Hindlimb muscle (tissue), 1 donor: ENCODE results near the gene KLHL30. TPM values are rescaled to one million over a fixed set of nuclear protein-coding genes. Genes with fewer than 3 reads are reported as not detected.

Experiments used
- DNase-seq: peaks from one replicate; pipeline ENCODE4 v3.0.0-alpha.2; 2013
- polyA plus RNA-seq: library from polyadenylated mRNA; unstranded; fragments of 120-200 nt; gene quantifications from one replicate; pipeline ENCODE4 v1.2.1, GENCODE V29; 2013; ENCODE audit not compliant: insufficient read length

The KLHL30 gene
- polyA plus RNA-seq, 1 donor: 25.9 TPM

GRCh38 chr2:238120463-238121298 lies 17.8 kb upstream of the KLHL30 start:
- no peak for DNase-seq

- DNase-seq: no peak
These were observed 16.8 kb upstream of the KLHL30 start for GRCh38 chr2:238121511-238122286.

- DNase-seq: no peak
These were observed 15.9 kb upstream of the KLHL30 start for GRCh38 chr2:238122287-238123217.

DNA sequence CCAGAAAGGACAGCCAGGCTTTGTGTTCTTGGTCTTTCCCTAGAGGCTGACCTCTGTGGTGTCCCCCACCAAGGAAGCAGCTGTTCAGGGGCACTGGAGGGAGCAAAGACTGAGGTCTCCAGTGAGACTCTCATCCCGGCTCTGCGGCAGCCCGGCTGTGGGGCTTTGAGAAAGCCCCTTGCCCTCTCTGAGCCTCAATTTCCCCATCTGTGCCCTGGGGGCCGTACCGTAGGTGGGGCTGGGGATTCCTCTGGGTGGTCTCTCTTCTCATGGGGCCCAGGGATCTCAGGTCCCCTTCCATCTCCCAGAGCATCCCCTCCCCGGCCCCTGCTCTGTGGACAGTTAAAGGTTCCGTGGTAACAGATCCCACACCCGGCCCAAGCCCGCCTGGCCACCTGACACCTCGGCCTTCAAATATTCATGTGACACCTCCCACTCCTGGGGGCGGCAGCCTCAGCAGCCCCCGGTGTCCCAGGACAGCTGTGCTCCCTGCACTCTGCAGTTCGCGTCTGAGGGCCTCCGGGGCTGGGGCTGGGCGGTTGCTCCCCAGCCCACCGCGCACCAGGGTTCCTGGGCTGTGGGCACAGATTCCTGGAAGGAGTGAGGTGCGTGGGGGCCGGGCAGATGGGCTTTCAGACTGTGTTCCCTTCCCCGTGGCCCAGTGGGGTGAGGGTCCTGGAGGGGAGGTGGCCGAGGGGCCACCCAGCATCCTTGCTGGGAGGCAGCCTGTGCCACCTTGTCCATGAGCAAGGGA lies 15.1 kb upstream of the KLHL30 start:
- no peak for DNase-seq

DNA sequence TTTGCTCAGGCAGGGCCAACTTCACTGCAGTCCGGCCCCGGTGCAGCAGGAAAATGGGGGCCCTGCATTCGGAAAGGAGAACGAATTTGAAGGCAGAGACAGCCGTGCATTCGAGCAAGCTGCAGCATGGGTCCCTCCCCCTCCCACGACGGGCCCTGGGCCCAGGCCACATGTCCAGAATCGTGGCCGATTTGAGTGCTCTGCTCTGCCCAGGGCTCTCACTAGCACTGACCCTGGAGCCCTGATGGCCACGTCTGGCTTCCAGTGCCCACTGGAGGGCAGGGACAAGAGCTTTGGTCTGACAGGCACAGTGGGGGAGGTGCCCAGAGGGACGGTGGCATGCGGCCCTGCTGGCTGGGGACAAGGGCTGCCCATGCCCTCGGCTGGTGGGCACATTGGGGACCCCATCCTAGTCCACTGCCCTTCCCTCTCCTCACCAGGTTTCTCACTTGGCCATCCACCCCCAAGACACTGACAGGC lies 14.4 kb upstream of the KLHL30 start:
- no peak for DNase-seq

DNA sequence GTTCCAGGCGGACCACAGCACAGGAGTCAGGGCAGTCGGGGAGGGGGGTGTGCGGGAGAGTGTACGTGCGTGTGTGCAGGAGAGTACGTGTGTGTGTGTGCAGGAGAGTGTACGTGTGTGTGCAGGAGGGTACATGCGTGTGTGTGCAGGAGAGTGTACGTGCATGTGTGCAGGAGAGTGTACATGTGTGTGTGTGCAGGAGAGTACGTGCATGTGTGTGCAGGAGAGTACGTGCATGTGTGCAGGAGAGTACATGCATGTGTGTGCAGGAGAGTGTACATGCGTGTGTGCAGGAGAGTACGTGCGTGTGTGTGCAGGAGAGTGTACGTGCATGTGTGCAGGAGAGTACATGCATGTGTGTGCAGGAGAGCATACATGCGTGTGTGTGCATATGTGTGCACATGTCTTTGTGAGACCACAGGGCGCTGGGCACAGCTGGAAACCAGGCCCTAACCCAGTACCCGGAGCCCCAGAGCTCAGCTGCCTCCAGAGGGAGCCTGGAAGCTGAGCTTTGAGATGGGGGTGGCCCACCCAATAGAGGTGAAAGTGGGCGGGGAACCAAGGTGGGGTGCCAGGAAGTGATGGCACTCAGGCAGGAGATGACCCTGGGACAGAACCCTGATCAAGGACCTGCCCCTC lies 13.9 kb upstream of the KLHL30 start:
- no peak for DNase-seq

DNA sequence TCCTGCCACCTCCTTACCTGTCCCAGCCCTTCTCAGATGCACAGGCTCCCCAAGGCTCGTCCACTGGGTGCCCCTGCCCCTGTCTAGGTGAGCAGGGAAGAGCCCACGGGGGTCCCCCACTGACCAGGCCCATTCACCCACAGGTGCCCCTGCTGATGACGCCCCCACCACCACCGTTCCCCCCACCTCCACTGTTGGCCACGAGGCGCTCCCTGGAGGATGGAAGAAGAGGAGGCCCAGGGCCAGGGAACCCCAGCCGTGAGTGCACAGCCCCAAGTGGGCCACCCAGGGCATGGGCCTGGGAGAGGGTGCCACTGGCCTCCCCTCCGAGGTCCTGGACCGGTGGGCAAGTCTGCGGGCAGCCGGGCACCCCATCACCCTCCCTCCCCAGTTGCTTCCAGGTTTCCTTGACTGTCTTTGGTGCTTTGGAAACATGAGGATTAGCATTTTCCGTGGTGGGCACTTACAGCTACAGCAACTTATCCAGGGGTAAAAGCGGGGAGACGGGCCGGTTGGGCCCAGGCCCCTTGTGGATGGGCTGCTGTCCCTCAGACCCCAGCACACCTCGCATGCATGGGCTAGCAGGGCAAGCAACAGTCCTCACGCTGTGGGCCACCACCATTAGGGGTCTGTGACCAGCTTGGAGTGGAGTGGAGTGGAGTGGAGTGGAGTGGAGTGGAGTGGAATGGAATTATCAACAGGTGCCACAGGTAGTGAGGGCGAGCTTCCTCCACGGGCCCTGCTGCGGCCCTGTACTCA lies 13.2 kb upstream of the KLHL30 start:
- DNase-seq: no peak

- DNase-seq: no peak
These were observed 12.1 kb upstream of the KLHL30 start for GRCh38 chr2:238126338-238126737.

DNA sequence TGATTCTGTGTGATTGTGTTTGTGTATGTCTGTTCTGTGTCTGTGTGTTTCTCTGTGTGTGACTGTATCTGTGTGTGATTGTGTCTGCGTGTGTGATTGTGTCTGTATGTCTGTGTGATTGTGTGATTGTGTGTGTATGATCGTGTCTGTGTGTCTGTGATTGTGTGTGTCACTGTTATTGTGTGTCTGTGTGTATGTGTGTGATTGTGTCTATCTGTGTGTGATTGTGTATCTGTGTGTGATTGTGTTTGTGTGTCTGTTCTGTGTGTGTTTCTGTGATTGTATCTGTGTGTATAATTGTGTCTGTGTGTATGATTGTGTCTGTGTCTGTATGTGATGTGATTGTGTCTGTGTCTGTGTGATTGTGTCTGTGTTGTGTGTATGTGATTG lies 11.7 kb upstream of the KLHL30 start:
- no peak for DNase-seq

- DNase-seq: peak; percentile 63
These were observed 11.1 kb upstream of the KLHL30 start for GRCh38 chr2:238127165-238128060.

DNA sequence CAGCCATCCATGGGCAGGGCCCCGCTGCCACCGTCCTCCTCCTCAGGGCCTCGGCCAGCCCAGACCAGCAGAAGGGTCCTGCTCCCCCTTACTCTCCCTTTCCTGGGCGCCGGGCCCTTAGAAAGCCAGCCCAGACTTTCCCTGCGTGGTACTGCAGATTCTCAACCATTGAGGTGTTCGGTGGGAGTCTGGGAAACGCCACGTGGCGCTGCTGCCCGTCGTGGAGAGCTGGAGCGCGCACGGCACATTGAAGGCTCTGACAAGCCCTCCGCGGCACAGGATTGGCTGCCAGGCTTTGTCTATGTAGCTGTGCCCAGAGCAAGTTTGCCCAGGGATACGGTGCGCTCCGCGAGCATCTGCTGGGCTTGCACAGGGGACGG lies 10.4 kb upstream of the KLHL30 start:
- no peak for DNase-seq

GRCh38 chr2:238128534-238129001 lies 9.9 kb upstream of the KLHL30 start:
- DNase-seq: no peak

DNA sequence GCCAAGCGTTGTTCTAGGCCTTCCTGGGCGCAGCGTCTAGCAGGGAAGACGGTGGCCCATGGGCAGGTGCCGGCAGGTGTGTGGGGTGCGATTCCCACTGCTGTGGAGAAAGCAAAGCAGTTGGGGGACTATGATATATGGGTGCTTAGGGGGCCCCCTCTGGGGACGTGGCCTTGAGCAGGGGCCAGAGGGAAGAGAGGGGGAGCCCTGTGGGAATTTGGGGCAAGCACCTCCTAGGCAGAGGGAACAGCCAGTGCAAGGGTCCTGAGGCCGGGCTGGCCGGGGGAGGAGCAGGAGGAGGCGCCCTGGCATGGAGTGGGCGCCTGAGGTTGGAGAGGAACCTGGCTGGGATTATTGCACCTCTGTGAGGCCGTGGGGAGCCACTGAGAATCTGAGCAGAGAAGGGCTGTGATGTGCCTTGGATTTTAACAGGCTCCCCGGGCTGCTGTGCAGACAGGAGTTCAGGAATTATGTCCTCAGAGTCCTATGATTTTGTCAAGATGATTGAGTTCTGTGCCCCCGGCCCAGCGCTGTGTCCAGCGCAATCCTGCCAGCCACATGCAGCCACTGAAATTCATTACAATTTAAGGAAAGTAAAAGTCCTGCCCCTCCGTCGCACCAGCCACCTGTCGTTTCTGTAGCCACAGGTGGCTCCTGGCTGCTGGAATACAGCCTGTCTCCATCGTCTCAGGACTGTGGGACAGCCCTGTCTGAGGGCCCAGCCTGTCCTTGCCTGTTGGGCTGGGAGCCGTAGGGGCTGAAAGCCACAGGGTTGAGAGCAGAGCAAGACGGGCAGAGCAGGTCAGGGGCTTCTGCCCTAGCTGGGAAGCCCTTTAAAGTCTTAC lies 9.1 kb upstream of the KLHL30 start:
- DNase-seq: no peak

DNA sequence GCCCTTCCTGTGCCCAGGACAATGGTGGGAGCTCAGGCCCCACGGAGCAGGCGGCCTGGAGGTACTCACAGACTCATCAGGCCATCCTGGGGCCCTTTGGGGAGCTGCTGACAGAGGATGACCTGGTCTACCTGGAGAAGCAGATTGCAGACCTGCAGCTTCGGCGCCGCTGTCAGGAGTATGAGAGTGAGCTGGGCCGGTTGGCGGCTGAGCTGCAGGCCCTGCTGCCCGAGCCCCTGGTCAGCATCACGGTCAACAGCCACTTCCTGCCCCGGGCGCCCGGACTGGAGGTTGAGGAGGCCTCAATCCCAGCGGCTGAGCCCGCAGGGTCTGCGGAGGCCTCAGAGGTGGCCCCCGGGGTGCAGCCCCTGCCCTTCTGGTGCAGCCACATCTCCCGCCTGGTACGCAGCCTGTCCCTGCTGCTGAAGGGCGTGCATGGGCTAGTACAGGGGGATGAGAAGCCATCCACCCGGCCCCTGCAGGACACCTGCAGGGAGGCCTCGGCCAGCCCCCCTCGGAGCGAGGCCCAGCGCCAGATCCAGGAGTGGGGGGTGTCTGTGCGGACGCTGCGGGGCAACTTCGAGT lies 8.3 kb upstream of the KLHL30 start:
- DNase-seq: no peak

DNA sequence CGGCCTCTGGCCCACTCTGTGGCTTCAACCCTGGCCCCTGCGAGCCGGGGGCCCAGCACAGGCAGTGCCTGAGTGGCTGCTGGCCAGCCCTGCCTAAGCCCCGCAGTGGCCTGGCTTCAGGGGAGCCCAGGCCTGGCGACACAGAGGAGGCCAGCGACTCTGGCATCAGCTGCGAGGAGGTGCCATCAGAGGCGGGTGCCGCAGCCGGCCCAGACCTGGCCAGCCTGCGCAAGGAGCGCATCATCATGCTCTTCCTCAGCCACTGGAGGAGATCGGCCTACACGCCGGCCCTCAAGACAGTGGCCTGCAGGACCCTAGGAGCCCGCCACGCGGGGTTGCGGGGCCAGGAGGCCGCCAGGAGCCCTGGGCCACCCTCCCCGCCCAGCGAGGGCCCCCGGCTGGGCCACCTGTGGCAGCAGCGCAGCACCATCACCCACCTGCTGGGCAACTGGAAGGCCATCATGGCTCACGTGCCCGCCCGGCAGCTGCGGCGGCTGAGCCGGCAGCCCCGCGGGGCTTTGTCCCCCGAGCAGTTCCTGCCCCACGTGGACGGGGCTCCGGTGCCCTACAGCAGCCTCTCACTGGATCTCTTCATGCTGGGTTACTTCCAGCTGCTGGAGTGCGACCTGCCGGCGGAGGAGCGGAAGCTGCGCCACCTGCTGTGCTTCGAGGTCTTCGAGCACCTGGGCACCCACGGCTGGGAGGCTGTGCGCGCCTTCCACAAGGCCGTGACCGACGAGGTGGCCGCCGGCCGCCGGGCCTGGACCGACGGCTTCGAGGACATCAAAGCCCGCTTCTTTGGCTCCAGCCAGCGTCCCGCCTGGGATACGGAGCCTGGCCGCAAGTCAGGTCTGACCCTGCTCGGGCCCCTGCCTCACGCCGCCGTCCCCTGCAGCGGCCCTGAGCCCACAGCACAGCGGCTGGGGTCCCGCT lies 7.5 kb upstream of the KLHL30 start:
- no peak for DNase-seq

DNA sequence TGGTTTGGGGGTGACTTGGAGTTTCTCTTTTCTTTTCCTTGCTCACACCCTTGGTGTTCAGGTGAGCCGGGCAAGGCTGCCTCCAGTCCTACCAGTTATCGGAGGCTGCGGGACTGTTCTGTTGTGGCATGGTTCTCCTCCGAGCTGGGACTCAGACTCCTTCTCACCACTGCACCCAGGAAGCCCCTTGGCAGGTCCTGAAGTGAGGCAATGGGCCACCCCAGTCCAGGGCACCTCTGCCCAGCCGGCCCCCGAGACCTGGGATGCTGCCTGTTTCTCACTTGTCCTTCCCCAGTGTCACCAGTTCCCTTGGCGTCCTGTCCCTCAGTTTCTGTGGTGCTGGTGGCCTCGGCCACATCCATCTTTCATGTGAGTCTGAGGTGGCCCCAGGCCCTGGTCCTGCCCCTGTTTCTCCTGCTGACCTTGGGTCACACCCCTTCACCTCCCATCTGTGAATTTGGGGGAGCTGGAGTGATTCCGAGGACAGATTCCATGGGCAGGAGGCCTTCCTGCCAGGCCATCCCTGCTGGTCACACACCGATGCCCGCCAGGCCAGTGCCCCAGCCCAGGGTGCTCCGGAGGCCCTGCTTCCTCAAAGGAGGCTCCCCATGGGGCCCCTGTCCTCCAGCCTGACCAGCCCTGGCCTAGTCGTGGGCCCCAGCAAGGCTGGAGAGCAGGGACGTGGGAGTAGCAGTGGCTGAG lies 6.6 kb upstream of the KLHL30 start:
- no peak for DNase-seq
